Activated CD8-positive, alpha-beta memory T cell treated with anti-CD3 and anti-CD28 coated beads for 1 hour (primary cell): ENCODE results near the gene TRAPPC10.

Experiments used
- DNase-seq, 2 donors: peaks; one replicate each; pipeline ENCODE4 v3.0.0-alpha.2; 2020; ENCODE audit warnings: low read depth in 1 of 2; ENCODE audit errors: extremely low read depth in 1 of 2

Gene TRAPPC10

GRCh38 chr21:44058981-44059380, 46.9 kb downstream of the TRAPPC10 start:
- no peak for DNase-seq

GRCh38 chr21:44059710-44060109, 47.6 kb downstream of the TRAPPC10 start:
- DNase-seq: no peak

DNA sequence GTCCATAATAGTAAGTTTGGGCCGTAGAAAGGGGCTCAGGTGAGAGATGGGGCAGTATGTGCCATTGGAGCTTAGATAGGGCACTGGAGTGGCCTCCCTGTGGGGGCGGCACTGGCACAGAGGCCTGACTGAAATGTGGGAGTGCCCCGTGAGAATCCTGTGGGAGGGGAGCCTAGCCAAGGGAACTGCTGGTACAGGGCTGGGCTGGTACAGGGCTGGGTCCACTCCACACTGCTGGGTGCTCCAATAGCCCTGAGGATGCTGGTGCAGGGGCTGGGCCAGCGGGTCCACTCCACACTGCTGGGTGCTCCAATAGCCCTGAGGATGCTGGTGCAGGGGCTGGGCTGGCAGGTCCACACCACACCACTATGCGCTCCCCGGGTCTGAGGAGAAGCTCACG, 50.3 kb downstream of the TRAPPC10 start:
- no peak for DNase-seq

DNA sequence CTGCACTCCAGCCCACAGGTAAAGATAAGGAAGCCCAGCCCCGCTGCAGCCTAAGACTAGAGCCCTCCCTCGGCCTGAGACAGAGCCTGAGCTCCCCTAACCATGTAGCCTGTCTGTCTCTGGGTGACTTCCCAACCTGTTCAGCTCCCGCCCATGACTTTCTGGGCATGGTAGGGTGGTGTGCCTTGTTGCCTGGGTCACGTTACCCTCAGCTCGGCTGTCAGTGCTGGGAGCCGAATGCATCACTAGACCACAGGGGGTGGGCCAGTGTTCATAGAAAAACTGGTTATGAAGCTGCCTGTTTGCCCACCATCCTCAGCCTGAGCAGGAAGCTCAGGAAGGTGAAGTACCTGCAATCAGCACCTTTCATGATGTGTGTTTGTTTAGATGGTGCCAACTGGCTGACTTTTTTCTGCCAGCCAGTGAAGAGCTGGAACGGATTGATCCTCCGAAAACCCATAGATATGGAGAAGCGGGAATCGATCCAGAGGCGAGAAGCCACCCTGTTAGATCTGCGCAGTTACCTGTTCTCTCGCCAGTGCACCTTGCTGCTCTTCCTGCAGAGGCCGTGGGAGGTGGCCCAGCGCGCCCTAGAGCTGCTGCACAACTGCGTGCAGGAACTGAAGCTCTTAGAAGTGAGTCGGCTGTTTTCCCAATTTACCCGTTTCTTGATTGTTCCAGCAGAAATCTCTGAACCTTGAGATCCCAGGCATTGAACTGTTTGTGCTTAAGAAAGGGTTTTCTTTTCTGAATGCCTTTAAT, 51.2 kb downstream of the TRAPPC10 start:
- no peak for DNase-seq

DNA sequence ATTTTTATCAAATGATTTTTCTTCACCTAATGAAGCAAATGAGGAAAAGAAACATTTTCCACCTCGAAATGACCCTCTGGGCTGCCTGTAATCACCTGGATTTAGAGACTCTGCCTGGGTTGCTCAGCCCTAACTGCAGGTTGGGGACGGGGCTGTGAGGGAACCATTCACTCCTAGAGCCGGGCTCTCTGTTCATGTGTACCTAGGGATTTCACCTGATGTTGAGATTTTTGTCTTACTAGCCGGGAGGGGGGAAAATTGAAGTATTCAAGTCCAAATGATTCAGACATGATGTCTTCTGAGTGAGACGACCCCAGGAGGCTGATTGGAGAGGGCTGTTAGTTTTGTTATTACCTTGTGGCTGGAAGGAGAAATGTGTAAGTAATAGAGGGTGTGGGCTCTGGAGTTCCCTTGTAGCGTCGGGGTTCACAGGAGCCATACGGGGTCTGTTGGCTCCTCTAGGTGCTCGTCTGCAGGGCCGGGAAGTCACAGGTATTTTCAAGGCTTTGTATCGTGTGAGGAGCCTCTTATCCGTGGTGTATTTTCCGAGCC, 52.8 kb downstream of the TRAPPC10 start:
- no peak for DNase-seq

GRCh38 chr21:44065428-44065827, 53.3 kb downstream of the TRAPPC10 start:
- DNase-seq: peak; percentile 49 to 79

GRCh38 chr21:44066116-44066515, 54.0 kb downstream of the TRAPPC10 start:
- DNase-seq: no peak

GRCh38 chr21:44067011-44067839, 55.1 kb downstream of the TRAPPC10 start:
- no peak for DNase-seq

DNA sequence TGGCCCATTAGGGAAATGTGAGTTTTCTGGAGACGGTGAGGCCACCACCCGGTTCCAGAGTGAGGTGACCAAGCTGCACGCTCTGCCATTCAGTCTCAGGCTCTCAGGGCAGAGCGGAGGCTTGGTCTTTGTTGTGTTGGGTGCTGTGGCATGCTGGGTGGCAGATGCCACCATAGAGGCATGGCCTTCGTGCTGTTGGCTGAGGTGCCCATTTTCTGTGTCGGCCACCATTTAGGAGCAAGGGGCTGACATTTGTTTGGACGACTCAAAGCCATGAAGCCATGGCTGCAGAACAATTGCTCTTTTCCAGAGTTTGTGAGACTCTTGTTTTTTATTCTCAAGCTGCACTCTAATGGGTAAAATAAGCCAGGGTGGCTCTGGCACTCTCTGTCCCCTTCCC, 58.3 kb downstream of the TRAPPC10 start:
- DNase-seq: no peak

GRCh38 chr21:44071359-44072104, 59.4 kb downstream of the TRAPPC10 start:
- DNase-seq: no peak

DNA sequence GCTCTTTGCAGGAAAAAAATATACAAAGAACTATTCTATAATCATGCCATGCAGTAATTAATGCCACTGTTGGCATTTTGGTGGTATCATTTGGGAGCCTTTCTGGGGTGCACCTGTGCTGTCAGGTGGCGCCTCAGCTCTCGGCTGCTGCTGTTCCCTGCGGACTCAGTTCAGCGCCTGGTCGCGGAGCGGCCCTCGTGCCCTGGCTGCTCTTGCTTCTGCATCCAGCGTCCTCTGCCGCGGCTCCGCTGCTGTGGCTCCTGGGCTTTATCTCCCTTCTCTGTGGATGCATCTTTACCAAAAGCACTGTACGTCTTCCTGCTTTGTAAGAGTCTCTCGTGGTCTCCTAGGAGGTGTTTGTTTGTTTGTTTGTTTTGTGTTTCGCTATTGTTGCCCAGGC, 60.0 kb downstream of the TRAPPC10 start:
- no peak for DNase-seq

DNA sequence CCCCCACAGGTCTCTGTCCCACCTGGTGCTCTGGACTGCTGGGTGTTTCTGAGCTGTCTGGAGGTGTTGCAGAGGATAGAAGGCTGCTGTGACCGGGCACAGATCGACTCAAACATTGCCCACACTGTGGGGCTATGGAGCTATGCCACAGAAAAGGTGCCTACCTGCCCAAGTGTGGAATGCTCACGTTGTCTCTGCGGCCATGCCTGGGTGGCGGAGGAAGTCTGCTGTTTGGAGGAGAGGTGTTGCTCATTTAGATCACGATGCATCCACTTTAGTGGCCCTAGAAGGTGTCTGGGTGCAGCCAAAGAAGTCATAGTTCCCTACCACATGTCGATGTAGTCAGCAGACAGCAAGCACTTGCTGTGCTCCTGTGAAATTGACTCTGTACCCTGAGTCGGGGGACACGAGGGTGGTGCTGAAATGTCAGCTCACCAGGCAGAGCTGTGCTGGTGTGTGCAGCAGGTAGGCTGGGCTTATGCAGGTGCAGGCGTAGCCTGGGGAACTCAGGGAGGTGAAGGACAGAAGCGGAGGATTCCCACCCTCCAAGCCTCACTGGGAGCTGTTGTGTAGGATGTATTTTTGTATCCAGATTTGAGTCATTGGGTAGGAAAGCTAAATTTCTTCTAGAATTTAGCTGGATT, 62.3 kb downstream of the TRAPPC10 start:
- no peak for DNase-seq

DNA sequence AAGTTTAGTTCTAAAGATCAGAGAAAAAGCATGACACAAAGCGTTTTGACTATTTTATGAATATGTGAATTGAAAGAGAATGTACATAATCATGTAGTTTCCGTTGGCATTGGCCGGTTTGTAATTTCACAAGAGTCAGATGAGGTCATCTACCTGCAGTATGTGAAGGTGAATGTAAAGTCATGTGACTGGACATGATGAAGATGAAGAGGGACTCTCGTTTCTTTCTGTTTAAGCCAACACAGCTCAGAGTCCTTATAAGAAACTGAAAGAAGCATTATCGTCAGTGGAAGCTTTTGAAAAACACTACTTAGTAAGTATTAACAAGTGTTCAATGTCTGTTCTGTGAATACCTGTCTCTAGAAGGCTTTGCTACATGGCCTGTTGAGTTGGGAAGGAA, 64.2 kb downstream of the TRAPPC10 start:
- no peak for DNase-seq

DNA sequence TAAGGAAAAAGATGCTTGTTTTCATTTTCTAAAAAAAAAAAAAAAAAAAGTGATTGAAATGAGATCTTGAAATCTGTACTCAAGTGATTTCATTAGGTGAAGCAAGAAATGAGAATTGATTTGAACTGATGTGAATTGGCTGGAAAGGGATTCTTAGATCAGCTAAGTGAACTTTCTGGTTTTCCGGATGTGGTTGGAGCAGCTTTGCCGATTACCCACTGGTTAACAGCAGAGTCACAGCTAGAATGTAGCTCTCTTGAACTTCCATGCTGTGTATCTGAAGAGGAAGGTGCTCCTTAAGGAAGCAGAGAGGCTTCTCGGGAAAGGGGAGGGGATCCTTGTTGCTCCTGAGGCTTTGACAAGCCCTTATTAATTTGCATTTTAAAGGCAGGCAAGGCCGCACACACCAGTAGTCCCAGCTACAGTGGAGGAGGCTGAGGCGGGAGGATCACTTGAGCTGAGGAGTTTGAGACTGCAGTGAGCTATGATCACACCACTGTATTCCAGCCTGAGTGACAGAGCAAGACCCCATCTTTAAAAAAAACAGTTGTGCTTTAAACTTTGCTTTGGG, 66.4 kb downstream of the TRAPPC10 start:
- DNase-seq: no peak

DNA sequence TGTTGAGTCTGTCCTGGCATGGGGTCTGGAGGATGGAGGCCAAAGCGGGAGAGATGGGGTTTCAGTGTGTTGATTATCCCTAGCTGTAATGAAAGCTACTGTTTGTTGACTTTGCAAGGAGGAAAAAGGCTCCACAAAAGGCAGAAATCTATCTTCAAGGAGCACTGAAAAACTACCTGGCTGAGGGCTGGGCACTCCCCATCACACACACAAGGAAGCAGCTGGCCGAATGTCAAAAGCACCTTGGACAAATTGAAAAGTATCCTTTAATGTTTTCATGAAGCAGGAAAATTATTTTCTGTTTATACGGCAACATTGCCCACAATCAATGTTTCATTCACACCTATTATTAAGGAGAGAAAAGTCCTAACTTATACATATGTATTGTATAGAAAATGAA, 67.3 kb downstream of the TRAPPC10 start:
- no peak for DNase-seq

DNA sequence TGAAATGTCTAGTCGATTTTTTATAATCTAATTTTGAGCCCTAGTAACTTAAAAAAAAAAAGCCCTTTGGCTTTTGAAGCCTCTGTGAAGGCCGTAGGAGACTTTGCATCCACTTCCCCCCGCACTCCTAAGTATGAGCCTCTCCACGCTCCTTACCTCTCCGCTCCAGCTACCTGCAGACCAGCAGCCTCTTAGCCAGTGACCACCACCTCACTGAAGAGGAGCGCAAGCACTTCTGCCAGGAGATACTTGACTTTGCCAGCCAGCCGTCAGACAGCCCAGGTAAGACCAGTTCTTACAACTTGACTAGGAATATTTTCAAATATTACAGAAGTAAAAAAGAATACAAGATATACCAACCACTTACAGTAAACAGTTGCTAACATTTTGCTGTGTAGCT, 67.7 kb downstream of the TRAPPC10 start:
- DNase-seq: no peak

- no peak for DNase-seq
Measured at GRCh38 chr21:44082648-44083440, 70.7 kb downstream of the TRAPPC10 start.

- peak; percentile 42 to 61 for DNase-seq
Measured at GRCh38 chr21:44083631-44084291, 71.7 kb downstream of the TRAPPC10 start.
